T-cell (primary cell): ENCODE results near the gene SPATA21. TPM values are rescaled to one million over a fixed set of nuclear protein-coding genes. Genes with fewer than 3 reads are reported as not detected.
A peak's percentile ranks its signal among the peaks of the same experiment; 100 is the strongest.

Experiments
- ATAC-seq, 4 experiments: fragments of 200-7000 bp in 3 of 4; fragments of 150-1000 bp in 1 of 4; cut with Tn5 transposase; replicated peaks in 1 of 4; 1 replicate in 3 of 4; 2 replicates in 1 of 4; pipeline ENCODE4 v1.10.0; 2021; ENCODE audit warnings: moderate library complexity in 3 of 4, mild to moderate bottlenecking in 2 of 4, moderate number of reproducible peaks in 1 of 4
- CTCF ChIA-PET, 2 donors: fragments of 300-600 bp; sonication (Branson Sonifier 250); formaldehyde crosslinking; loops; one replicate each; lab custom pipeline; 2022; ENCODE audit warnings: antibody characterized with exemption in 2 of 2; lab: Charles Lee
- POLR2A ChIA-PET, 2 donors: fragments of 300-600 bp; sonication (Branson Sonifier 250); formaldehyde crosslinking; loops; one replicate each; lab custom pipeline; 2022; ENCODE audit warnings: antibody characterized with exemption in 2 of 2; lab: Charles Lee
- DNase-seq, 35 experiments: peaks; one replicate each; pipeline versions ENCODE4 v3.0.0 to v3.0.0-alpha.2; 2013 to 2023
- H3K27ac ChIP-seq: one replicate; pipeline ENCODE4 v1.5.1; 2013; ENCODE audit warnings: low read length
- H3K27me3 ChIP-seq, 2 experiments: replicated peaks in 1 of 2; 1 replicate in 1 of 2; 2 replicates in 1 of 2; pipeline versions ENCODE4 v1.6.1 to v1.7.0; 2013; ENCODE audit warnings: low read length in 1 of 2, mixed read lengths in 1 of 2; ENCODE audit not compliant: control insufficient read depth in 2 of 2, insufficient read depth in 2 of 2; ENCODE audit errors: extremely low read depth in 1 of 2
- H3K36me3 ChIP-seq, 2 donors: 1 replicate in 1 of 2; 2 replicates in 1 of 2; pipeline versions ENCODE4 v1.6.1 to v1.7.0; 2013; ENCODE audit warnings: low read length in 1 of 2; ENCODE audit not compliant: control insufficient read depth in 2 of 2, insufficient read depth in 1 of 2; ENCODE audit errors: extremely low read depth in 1 of 2
- H3K4me1 ChIP-seq, 2 experiments: 1 replicate in 1 of 2; 2 replicates in 1 of 2; pipeline versions ENCODE4 v1.6.1 to v1.7.0; 2013; ENCODE audit warnings: low read length in 2 of 2, mixed read lengths in 1 of 2; ENCODE audit not compliant: insufficient read depth in 2 of 2, control insufficient read depth in 1 of 2; ENCODE audit errors: extremely low read depth in 1 of 2
- H3K4me3 ChIP-seq, 2 donors: 1 replicate in 1 of 2; 2 replicates in 1 of 2; pipeline versions ENCODE4 v1.5.1 to v1.7.0; 2013; ENCODE audit warnings: mild to moderate bottlenecking in 2 of 2, low read length in 1 of 2, moderate library complexity in 1 of 2; ENCODE audit not compliant: control insufficient read depth in 1 of 2; ENCODE audit errors: extremely low read depth in 1 of 2
- H3K9me3 ChIP-seq: 2 replicates; pipeline ENCODE4 v1.7.0; 2013
- H3K27ac Mint-ChIP-seq, 2 donors: one replicate each; pipeline ENCODE4 v1.8.0; 2020 to 2021; ENCODE audit warnings: mild to moderate bottlenecking in 2 of 2, mixed read lengths in 2 of 2
- H3K27me3 Mint-ChIP-seq, 2 donors: one replicate each; pipeline ENCODE4 v1.8.0; 2021 to 2022; ENCODE audit warnings: mixed read lengths in 2 of 2
- H3K36me3 Mint-ChIP-seq: one replicate; pipeline ENCODE4 v1.8.0; 2021; ENCODE audit warnings: mixed read lengths
- H3K4me1 Mint-ChIP-seq, 3 donors: one replicate each; pipeline ENCODE4 v1.8.0; 2020 to 2022; ENCODE audit warnings: mixed read lengths in 3 of 3, mild to moderate bottlenecking in 1 of 3
- H3K4me3 Mint-ChIP-seq, 3 donors: one replicate each; pipeline ENCODE4 v1.8.0; 2020 to 2022; ENCODE audit warnings: mild to moderate bottlenecking in 3 of 3, mixed read lengths in 3 of 3, moderate library complexity in 3 of 3
- H3K9me3 Mint-ChIP-seq, 3 donors: one replicate each; pipeline ENCODE4 v1.8.0; 2020 to 2022; ENCODE audit warnings: mixed read lengths in 3 of 3
- WGBS: methylation state at CpG from one replicate; pipeline ENCODE4 v1.1.5; 2013; ENCODE audit warnings: missing lambda C conversion rate; ENCODE audit not compliant: insufficient coverage; 5-methylcytosine and 5-hydroxymethylcytosine counted together
- total RNA-seq, 35 experiments: library from RNA in 6 of 35; stranded (reverse) in 6 of 35; fragments of 120-200 nt in 1 of 35; gene quantifications; one replicate each; pipeline versions ENCODE4 v1.2.1 to v1.2.4 and lab custom pipeline; 2013 to 2026

SPATA21 gene
- total RNA-seq, 5 donors from 2014 or later (not counting 1 experiment from before 2014, with no cell fraction given), result not detected

DNA sequence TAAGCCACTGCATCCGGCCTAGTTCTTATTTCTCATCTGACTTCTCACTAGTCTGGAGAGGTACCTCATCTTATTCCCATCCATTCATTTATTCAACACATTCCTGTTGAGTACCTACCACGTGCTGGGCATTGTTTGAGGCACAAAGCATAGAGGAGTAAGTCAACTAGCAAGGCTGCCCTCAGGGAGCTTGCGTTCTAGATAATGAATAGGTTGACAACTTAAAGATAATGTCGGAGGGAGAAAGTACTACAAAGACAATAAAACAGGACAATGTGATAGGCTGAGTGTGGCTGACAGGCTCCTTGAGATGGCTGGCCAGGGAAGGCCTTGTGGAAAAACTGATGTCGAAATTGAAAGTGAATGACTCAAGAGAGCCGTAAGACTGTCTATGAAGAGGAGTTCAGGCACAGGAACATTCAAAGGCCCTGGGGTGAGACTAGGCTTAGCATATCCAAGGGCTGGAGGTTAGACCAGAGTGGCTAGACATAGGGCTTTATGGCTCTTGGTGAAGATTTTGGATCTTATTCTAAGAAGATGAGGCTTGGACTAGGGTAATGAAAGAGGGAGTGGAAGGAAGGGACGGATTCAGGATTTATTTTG is 18.3 kb downstream of the SPATA21 start:
- H3K4me3 Mint-ChIP-seq, result peak overlapping the region in 1 of 3 donors; percentile 80
- H3K27ac Mint-ChIP-seq, result peak overlapping the region; percentile 25 to 65
- H3K4me3 ChIP-seq, result no peak overlapping the region
- no peaks in the 10 kb centered on the region for H3K9me3 Mint-ChIP-seq
- POLR2A ChIA-PET, result no interaction called here
- DNase-seq (no peak), ATAC-seq (no peak)
- CTCF ChIA-PET, result no interaction called here
- H3K27ac ChIP-seq, result no peak overlapping the region
- 84% methylated on average over 6 of the region's 7 CpGs for WGBS
- no peaks in the 10 kb centered on the region for H3K27me3 Mint-ChIP-seq
- H3K36me3 ChIP-seq, result no peaks in the 10 kb centered on the region
- H3K4me1 Mint-ChIP-seq, result peaks cover 23 to 36% (median 35%) of the 10 kb centered on the region in 3 donors
- peaks cover 10 to 30% of the 10 kb centered on the region in 2 experiments for H3K4me1 ChIP-seq
- peaks cover 0 to 2% of the 10 kb centered on the region in 2 experiments for H3K27me3 ChIP-seq
- no peaks in the 10 kb centered on the region for H3K9me3 ChIP-seq
- H3K36me3 Mint-ChIP-seq, result no peaks in the 10 kb centered on the region

GRCh38 chr1:16413191-16413590 is 24.0 kb downstream of the SPATA21 start:
- DNase-seq, result no peak

GRCh38 chr1:16410803-16411202 is 26.4 kb downstream of the SPATA21 start:
- no peak for ATAC-seq
- ChIA-PET POLR2A (no interaction called here), CTCF (no interaction called here)
- no peaks in the 10 kb centered on the region for H3K36me3 ChIP-seq
- WGBS, result 98% methylated on average over 4 of the region's 5 CpGs
- H3K27ac ChIP-seq, result no peak overlapping the region
- Mint-ChIP-seq H3K36me3 (no peaks in the 10 kb centered on the region), H3K4me3 (no peak overlapping the region), H3K27ac (no peak overlapping the region), H3K27me3 (peaks cover 0 to 1% of the 10 kb centered on the region in 2 donors), H3K9me3 (no peaks in the 10 kb centered on the region), H3K4me1 (no peaks in the 10 kb centered on the region)
- peaks cover 0 to 9% of the 10 kb centered on the region in 2 experiments for H3K27me3 ChIP-seq
- no peak for DNase-seq
- H3K9me3 ChIP-seq, result no peaks in the 10 kb centered on the region
- no peak overlapping the region for H3K4me3 ChIP-seq
- no peaks in the 10 kb centered on the region for H3K4me1 ChIP-seq

More at GRCh38 chr1:16413191-16413590, 24.0 kb downstream of the SPATA21 start:
- Mint-ChIP-seq H3K27me3 (peaks cover 0 to 1% of the 10 kb centered on the region in 2 donors), H3K9me3 (no peaks in the 10 kb centered on the region), H3K36me3 (no peaks in the 10 kb centered on the region), H3K27ac (no peak overlapping the region), H3K4me3 (no peak overlapping the region), H3K4me1 (no peaks in the 10 kb centered on the region)
- Histone ChIP-seq H3K27ac (no peak overlapping the region), H3K36me3 (no peaks in the 10 kb centered on the region), H3K9me3 (no peaks in the 10 kb centered on the region), H3K4me3 (no peak overlapping the region), H3K27me3 (peaks cover 0 to 9% of the 10 kb centered on the region in 2 experiments), H3K4me1 (no peaks in the 10 kb centered on the region)
- POLR2A ChIA-PET, result no interaction called here
- CTCF ChIA-PET, result no interaction called here
- 73% methylated on average over 2 of the region's 3 CpGs for WGBS
- ATAC-seq, result no peak

DNA sequence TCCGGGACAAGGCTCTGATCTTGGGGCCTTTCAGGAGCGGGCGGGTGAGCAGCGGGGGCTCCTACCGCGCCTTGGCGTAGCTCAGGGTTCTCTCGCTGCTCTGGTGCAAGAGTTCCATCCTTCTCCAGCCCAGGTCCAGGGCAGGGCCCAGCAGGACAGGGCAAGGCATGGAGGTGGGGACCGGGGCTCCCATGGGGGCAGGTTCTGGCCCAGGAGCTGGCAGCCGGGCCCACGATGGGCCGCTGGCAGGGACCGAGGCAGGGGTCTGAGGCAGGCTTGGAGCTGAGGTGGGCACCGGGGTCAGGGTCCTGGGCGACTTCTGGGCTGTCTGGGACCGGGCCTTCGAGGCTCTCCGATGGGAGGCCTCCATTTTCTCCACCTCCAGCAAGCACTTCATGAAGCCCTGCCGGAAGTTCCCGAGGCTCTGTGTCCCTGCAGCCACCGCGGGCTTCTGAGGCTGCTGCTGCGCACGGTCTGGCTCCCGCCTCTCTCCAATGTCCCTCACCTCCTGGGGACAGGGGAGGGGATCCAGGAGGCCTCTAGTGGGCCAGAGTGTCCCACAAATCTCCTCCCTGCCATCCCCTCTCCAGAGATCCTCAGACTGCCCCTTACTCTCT is 27.6 kb downstream of the SPATA21 start:
- Histone ChIP-seq H3K4me1 (no peaks in the 10 kb centered on the region), H3K4me3 (no peak overlapping the region), H3K36me3 (no peaks in the 10 kb centered on the region), H3K27me3 (peaks cover 0 to 6% of the 10 kb centered on the region in 2 experiments), H3K9me3 (no peaks in the 10 kb centered on the region), H3K27ac (no peak overlapping the region)
- no peak for DNase-seq
- H3K27ac Mint-ChIP-seq, result no peak overlapping the region
- H3K4me3 Mint-ChIP-seq, result no peak overlapping the region
- 89% methylated on average over 8 of the region's 25 CpGs for WGBS
- ChIA-PET CTCF (no interaction called here), POLR2A (no interaction called here)
- H3K36me3 Mint-ChIP-seq, result no peaks in the 10 kb centered on the region
- H3K9me3 Mint-ChIP-seq, result no peaks in the 10 kb centered on the region
- H3K27me3 Mint-ChIP-seq, result peaks cover 0 to 1% of the 10 kb centered on the region in 2 donors
- ATAC-seq, result peak in 1 of 4 experiments; percentile 28
- no peaks in the 10 kb centered on the region for H3K4me1 Mint-ChIP-seq

- Mint-ChIP-seq H3K9me3 (no peaks in the 10 kb centered on the region), H3K27me3 (peaks cover 0 to 1% of the 10 kb centered on the region in 2 donors), H3K4me3 (no peak overlapping the region), H3K36me3 (no peaks in the 10 kb centered on the region), H3K4me1 (no peaks in the 10 kb centered on the region), H3K27ac (no peak overlapping the region)
- H3K27me3 ChIP-seq, result peaks cover 0 to 6% of the 10 kb centered on the region in 2 experiments
- no peaks in the 10 kb centered on the region for H3K36me3 ChIP-seq
- no peak overlapping the region for H3K27ac ChIP-seq
- ATAC-seq, result no peak
- DNase-seq, result no peak
- POLR2A ChIA-PET, result no interaction called here
- CTCF ChIA-PET, result no interaction called here
- no peaks in the 10 kb centered on the region for H3K4me1 ChIP-seq
- WGBS, result 91% methylated on average over 6 of the region's 9 CpGs
- H3K9me3 ChIP-seq, result no peaks in the 10 kb centered on the region
- no peak overlapping the region for H3K4me3 ChIP-seq
These were observed 30.4 kb downstream of the SPATA21 start for GRCh38 chr1:16406868-16407267.

DNA sequence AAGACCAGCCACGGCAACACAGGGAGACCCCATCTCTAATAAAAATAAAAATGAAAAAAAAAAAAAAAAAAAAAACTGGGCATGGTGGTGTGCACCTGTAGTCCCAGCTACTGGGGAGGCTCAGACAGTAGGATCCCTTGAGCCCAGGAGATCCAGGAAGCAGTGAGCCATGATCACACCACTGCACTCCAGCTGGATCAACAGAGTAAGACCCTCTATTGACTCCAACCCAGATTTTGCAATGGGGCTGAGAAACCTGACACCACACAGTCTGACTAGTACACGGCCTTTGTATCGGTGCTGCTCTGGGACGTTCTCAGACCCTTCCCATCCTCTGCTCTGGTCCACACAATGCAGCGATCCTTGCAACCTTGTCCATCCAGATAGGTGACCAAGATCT is 31.8 kb downstream of the SPATA21 start:
- DNase-seq (no peak), ATAC-seq (no peak)
- no peaks in the 10 kb centered on the region for H3K9me3 Mint-ChIP-seq
- no peak overlapping the region for H3K27ac ChIP-seq
- 85% methylated on average over 4 of the region's 5 CpGs for WGBS
- no peaks in the 10 kb centered on the region for H3K4me1 ChIP-seq
- no peaks in the 10 kb centered on the region for H3K4me1 Mint-ChIP-seq
- H3K27me3 ChIP-seq, result peaks cover 0 to 6% of the 10 kb centered on the region in 2 experiments
- H3K4me3 ChIP-seq, result no peak overlapping the region
- no peak overlapping the region for H3K4me3 Mint-ChIP-seq
- no peak overlapping the region for H3K27ac Mint-ChIP-seq
- ChIA-PET POLR2A (no interaction called here), CTCF (no interaction called here)
- peaks cover 0 to 1% of the 10 kb centered on the region in 2 donors for H3K27me3 Mint-ChIP-seq
- H3K36me3 ChIP-seq, result no peaks in the 10 kb centered on the region
- no peaks in the 10 kb centered on the region for H3K9me3 ChIP-seq
- H3K36me3 Mint-ChIP-seq, result no peaks in the 10 kb centered on the region
